DMS79 treated with DMSO at 0.1 percent for 48 hours (cell line): Measurements from ENCODE around the gene MUC6.
"Not testable (repeated sequence)": the region's sequence is repeated elsewhere in the genome, so short reads cannot be mapped to it uniquely, and the experiment has no call there.

Experiments
- DNase-seq: peaks from one replicate; lab custom pipeline; 2025; lab: John Stamatoyannopoulos, UW

Gene MUC6

GRCh38 chr11:1022908-1023810 lies 13.4 kb downstream of the MUC6 start:
- DNase-seq, result no peak

DNA sequence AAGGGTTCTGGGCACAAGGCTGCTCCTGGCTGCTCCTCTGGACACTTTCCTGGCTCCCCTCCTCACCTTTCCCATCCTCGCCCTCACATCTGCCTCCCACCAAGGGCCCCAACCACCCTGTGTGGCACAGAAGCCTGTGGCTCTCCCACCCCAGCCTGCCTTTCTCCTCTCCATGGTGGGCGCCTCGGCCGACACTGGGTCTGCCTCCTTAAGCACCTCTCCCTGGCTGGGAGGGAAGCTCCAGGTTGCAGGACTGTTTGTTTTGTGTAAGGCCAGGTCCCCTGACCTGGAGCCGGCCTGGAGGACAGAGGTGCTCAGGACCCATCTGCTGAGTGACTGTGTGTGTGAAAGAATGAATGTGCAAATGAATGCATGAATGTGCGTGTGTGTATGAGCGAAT lies 14.1 kb downstream of the MUC6 start:
- DNase-seq, result no peak

DNA sequence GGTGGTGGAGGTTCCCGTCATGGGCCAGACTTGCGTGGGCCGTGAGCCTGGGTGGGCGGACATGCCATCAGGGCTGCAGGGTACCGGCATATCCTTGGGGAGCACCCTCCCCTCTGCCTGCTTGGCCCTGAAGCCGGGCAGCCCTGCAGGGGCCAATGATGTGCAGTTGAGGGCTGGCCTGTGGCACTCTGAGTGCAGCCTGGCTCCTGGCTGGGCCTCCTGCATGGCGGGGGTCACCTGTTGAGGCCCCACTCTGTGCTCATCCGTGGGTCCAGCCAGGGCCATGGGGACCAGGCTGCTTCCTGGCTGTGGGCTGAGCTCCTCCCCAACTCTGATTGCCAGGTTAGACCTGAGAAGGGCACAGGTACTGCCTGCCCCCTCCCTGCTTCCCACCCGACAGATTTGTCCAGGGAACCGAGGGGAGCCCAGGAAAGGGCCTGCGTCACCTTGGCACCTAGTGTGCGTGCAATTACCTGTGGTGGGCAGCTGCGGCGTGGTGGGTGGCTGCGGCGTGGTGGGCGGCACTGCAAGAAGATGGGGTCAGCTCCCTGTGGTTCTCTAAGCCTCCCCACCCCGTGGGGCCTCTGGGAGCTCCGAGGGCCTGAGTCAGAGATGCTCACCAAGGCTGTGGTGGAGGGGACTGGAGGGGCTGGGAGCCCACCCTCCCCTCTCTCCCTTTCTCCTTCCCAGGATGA lies 16.2 kb downstream of the MUC6 start:
- DNase-seq, result no peak

DNA sequence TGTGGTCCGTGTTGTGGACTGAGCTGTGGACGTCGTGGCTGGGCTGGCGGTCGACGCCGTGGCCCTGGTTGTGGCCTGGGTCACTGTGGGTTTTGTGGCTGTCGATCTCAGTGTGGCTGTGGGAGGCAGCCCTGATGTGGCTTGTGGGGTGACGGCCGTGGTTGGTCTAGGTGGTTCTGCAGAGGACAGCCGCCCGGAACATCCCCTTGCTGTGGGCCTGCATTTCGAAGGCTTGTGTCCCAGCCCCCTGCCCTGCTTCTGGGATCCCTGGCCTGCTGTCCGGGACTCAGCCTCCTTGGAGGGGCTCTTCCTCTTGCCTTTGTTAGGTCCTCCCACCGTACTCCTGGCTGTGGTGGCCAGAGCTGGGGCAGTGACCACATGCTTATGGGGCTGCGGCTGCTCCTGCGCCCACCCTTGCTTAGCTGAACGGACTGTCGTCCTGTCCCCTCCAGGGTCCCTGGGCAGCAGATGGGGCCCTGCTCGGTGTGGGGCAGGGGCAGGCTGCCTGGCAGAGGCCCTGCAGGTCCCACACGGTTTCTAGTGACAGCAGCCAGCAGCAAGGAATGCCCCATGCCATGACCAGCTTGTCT lies 17.1 kb downstream of the MUC6 start:
- no peak for DNase-seq

- no peak for DNase-seq
These were observed 18.4 kb downstream of the MUC6 start for GRCh38 chr11:1018091-1018490.

GRCh38 chr11:1017269-1018005 lies 19.1 kb downstream of the MUC6 start:
- DNase-seq, result no peak

- DNase-seq, result not testable (repeated sequence)
These were observed 19.9 kb downstream of the MUC6 start for GRCh38 chr11:1016610-1017126.

GRCh38 chr11:1015826-1016545 lies 20.5 kb downstream of the MUC6 start:
- DNase-seq, result no peak

DNA sequence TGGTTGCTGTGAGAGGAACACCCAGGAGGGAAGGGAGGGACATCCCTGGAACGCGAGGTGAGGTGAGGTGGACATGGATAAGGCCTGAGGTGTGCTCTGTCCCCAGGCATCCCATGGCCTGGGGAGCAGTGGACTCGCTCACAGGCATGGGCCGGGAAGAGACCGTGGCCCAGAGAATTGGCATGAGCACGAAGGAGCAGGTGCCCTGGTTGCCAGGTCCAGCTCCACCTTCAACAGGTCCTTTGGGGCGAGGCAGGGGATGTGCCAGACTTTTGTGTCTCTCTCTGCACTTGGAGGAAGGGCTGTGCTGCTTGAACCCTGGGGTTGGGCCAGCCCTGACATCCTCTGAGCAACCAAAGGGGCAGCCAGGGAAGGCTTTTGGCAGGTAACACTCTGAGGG lies 21.5 kb downstream of the MUC6 start:
- no peak for DNase-seq

DNA sequence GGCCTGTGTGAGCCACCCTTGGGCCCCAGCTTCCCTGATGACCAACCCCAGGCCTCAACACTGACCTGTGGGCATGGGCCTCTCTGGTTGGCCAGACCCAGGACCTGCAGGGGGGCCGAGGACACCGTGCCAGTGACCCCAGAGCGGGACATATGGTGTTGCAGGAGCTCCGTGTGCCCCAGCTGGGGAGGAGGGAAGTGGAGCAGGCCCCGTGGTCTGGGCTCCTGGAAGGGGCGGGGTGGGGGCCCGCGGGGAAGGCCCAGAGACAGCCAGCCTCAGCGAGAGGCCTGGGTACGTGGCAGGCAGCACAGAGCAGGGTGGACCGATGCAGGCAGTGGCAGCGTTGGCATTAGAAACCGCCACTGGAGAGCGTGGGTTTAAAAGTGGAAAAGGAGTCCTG lies 22.2 kb downstream of the MUC6 start:
- DNase-seq, result no peak

- DNase-seq, result no peak
These were observed 22.9 kb downstream of the MUC6 start for GRCh38 chr11:1013631-1013935.

DNA sequence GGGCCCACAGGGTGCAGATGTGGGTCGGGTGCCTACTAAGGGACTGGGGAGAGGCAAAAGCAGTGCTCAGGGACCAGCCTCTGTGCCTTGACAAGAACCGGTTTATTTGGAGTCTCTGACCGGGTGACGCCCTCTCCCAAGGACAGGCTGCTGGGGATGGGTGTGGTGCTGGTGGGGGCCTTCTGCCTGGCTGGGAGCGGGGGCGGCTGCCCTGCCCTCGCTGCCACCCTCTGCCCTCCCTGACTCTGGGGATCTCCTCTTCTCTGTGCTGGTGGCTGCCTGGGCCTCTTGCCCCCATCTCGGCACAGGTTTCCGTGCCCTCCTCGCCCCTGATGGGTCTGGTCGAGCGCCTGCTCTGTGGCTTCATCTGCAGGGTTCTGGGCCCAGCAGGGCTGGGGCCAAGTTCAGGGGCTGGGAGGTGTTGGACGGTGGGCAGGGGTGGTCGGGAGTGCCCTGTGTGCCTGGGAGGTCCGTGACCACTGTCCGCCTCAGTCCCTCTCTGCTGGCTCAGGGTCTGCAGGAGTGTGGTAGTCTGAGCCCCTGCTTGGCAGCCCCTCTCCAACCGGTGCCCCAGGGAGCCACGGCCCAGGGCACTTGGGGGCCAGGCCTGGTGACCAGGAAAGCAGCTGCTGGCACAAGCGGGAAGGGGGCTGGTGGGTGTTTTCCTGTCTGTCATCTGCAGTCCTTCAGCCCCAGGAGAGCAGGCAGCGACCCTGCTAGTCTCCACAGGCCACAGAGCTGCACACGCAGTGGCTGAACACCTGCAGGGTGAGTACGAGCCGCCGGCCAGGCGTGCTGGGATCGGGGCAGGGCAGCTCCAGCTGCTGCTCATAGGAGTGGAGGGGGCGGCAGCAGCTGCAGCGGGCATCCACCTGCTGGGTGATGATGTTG lies 23.5 kb downstream of the MUC6 start:
- peak; percentile 40 for DNase-seq

GRCh38 chr11:1012291-1012690 lies 24.2 kb downstream of the MUC6 start:
- no peak for DNase-seq

- DNase-seq, result no peak
These were observed 25.2 kb downstream of the MUC6 start for GRCh38 chr11:1011320-1011698.

- no peak for DNase-seq
These were observed 25.8 kb downstream of the MUC6 start for GRCh38 chr11:1010551-1011319.

- no peak for DNase-seq
These were observed 26.5 kb downstream of the MUC6 start for GRCh38 chr11:1009991-1010390.

GRCh38 chr11:1009371-1009770 lies 27.1 kb downstream of the MUC6 start:
- DNase-seq, result no peak

- no peak for DNase-seq
These were observed 27.7 kb downstream of the MUC6 start for GRCh38 chr11:1008803-1009145.

GRCh38 chr11:1008001-1008802 lies 28.3 kb downstream of the MUC6 start:
- DNase-seq, result no peak
